Measurements from ENCODE around the gene DVL1. TPM values are rescaled to one million over a fixed set of nuclear protein-coding genes. Genes with fewer than 3 reads are reported as not detected.

DVL1 gene
- total RNA-seq, 2 donors from 2014 or later = 49.9 to 71.3 TPM

GRCh38 chr1:1315435-1315954 lies 33.7 kb downstream of the DVL1 start:
- Histone ChIP-seq H3K36me3 (no peaks in the 10 kb centered on the region), H3K9me3 (no peaks in the 10 kb centered on the region), H3K4me3 (no peak overlapping the region), H3K27me3 (no peaks in the 10 kb centered on the region), H3K27ac (no peak overlapping the region), H3K9ac (ENCODE audit: low read depth in 2 of 2, low read length in 2 of 2) (no peak overlapping the region), H3K4me1 (no peaks in the 10 kb centered on the region)
- intact Hi-C loops (cut with DNase I) = no loop called here
- no peak for DNase-seq
- no peak for TF ChIP-seq CTCF (IDR thresholded peaks at IDR 0.05)

- intact Hi-C loops (cut with DNase I) = no loop called here
- no peak overlapping the region for H3K27ac ChIP-seq
- H3K4me3 ChIP-seq = no peak overlapping the region
- no peaks in the 10 kb centered on the region for H3K36me3 ChIP-seq
- no peaks in the 10 kb centered on the region for H3K9me3 ChIP-seq
- no peak for DNase-seq
- no peaks in the 10 kb centered on the region for H3K27me3 ChIP-seq
- no peak for TF ChIP-seq CTCF (IDR thresholded peaks at IDR 0.05)
- no peak overlapping the region for H3K9ac ChIP-seq (ENCODE audit: low read depth in 2 of 2, low read length in 2 of 2)
- H3K4me1 ChIP-seq = no peaks in the 10 kb centered on the region
Measured at GRCh38 chr1:1314678-1315335, 34.4 kb downstream of the DVL1 start.

GRCh38 chr1:1314237-1314586 lies 35.0 kb downstream of the DVL1 start:
- intact Hi-C loops (cut with DNase I) = no loop called here
- TF ChIP-seq CTCF (IDR thresholded peaks at IDR 0.05) = no peak
- Histone ChIP-seq H3K9ac (ENCODE audit: low read depth in 2 of 2, low read length in 2 of 2) (no peak overlapping the region), H3K4me1 (peaks cover 5% of the 10 kb centered on the region), H3K36me3 (no peaks in the 10 kb centered on the region), H3K27me3 (no peaks in the 10 kb centered on the region), H3K4me3 (no peak overlapping the region), H3K9me3 (no peaks in the 10 kb centered on the region), H3K27ac (no peak overlapping the region)
- no peak for DNase-seq

GRCh38 chr1:1313500-1314236 lies 35.5 kb downstream of the DVL1 start:
- H3K36me3 ChIP-seq = no peaks in the 10 kb centered on the region
- no peaks in the 10 kb centered on the region for H3K27me3 ChIP-seq
- intact Hi-C loops (cut with DNase I) = no loop called here
- H3K4me1 ChIP-seq = peaks cover 5% of the 10 kb centered on the region
- no peak overlapping the region for H3K9ac ChIP-seq (ENCODE audit: low read depth in 2 of 2, low read length in 2 of 2)
- H3K4me3 ChIP-seq = no peak overlapping the region
- TF ChIP-seq CTCF (IDR thresholded peaks at IDR 0.05) = no peak
- DNase-seq = no peak
- H3K9me3 ChIP-seq = no peaks in the 10 kb centered on the region
- H3K27ac ChIP-seq = no peak overlapping the region

GRCh38 chr1:1312450-1313314 lies 36.5 kb downstream of the DVL1 start:
- no peaks in the 10 kb centered on the region for H3K36me3 ChIP-seq

More at GRCh38 chr1:1312450-1313314, 36.5 kb downstream of the DVL1 start:
- TF ChIP-seq CTCF (IDR thresholded peaks at IDR 0.05) = no peak
- intact Hi-C loops (cut with DNase I) = no loop called here
- H3K9ac ChIP-seq (ENCODE audit: low read depth in 2 of 2, low read length in 2 of 2) = no peak overlapping the region
- no peak overlapping the region for H3K4me3 ChIP-seq
- no peaks in the 10 kb centered on the region for H3K9me3 ChIP-seq
- H3K27me3 ChIP-seq = no peaks in the 10 kb centered on the region
- no peak overlapping the region for H3K27ac ChIP-seq
- DNase-seq = no peak
- peaks cover 5% of the 10 kb centered on the region for H3K4me1 ChIP-seq

Data from colonic mucosa (tissue), 4 donors.